Measurements from ENCODE around the gene MAP4K5.
"Not testable (repeated sequence)": the region's sequence is repeated elsewhere in the genome, so short reads cannot be mapped to it uniquely, and the experiment has no call there.

Gene MAP4K5

GRCh38 chr14:50531595-50532501, 521 bp downstream of the MAP4K5 start:
- peak; percentile 19 for DNase-seq (ENCODE audit: low spot score)

GRCh38 chr14:50530794-50531365, 1.5 kb downstream of the MAP4K5 start:
- DNase-seq (ENCODE audit: low spot score), result no peak

- DNase-seq (ENCODE audit: low spot score), result no peak
Observed at GRCh38 chr14:50530358-50530757, 2.0 kb downstream of the MAP4K5 start.

- DNase-seq (ENCODE audit: low spot score), result no peak
Observed at GRCh38 chr14:50529288-50530179, 2.8 kb downstream of the MAP4K5 start.

- no peak for DNase-seq (ENCODE audit: low spot score)
Observed at GRCh38 chr14:50528000-50528399, 4.4 kb downstream of the MAP4K5 start.

- DNase-seq (ENCODE audit: low spot score), result no peak
Observed at GRCh38 chr14:50524731-50525515, 7.4 kb downstream of the MAP4K5 start.

GRCh38 chr14:50524060-50524459, 8.3 kb downstream of the MAP4K5 start:
- no peak for DNase-seq (ENCODE audit: low spot score)

GRCh38 chr14:50523271-50524041, 8.9 kb downstream of the MAP4K5 start:
- no peak for DNase-seq (ENCODE audit: low spot score)

- no peak for DNase-seq (ENCODE audit: low spot score)
Observed at GRCh38 chr14:50521912-50522341, 10.4 kb downstream of the MAP4K5 start.

- DNase-seq (ENCODE audit: low spot score), result no peak
Observed at GRCh38 chr14:50520947-50521815, 11.2 kb downstream of the MAP4K5 start.

GRCh38 chr14:50516091-50516490, 16.3 kb downstream of the MAP4K5 start:
- DNase-seq (ENCODE audit: low spot score), result no peak

GRCh38 chr14:50512463-50512862, 19.9 kb downstream of the MAP4K5 start:
- no peak for DNase-seq (ENCODE audit: low spot score)

GRCh38 chr14:50510157-50510556, 22.2 kb downstream of the MAP4K5 start:
- DNase-seq (ENCODE audit: low spot score), result no peak

GRCh38 chr14:50507078-50507477, 25.3 kb downstream of the MAP4K5 start:
- DNase-seq (ENCODE audit: low spot score), result not testable (repeated sequence)

- DNase-seq (ENCODE audit: low spot score), result no peak
Observed at GRCh38 chr14:50501642-50502041, 30.7 kb downstream of the MAP4K5 start.

- no peak for DNase-seq (ENCODE audit: low spot score)
Observed at GRCh38 chr14:50497351-50497750, 35.0 kb downstream of the MAP4K5 start.

- no peak for DNase-seq (ENCODE audit: low spot score)
Observed at GRCh38 chr14:50489851-50490250, 42.5 kb downstream of the MAP4K5 start.

GRCh38 chr14:50488521-50488920, 43.8 kb downstream of the MAP4K5 start:
- DNase-seq (ENCODE audit: low spot score), result no peak

- DNase-seq (ENCODE audit: low spot score), result no peak
Observed at GRCh38 chr14:50479041-50479440, 53.3 kb downstream of the MAP4K5 start.

GRCh38 chr14:50477760-50478159, 54.6 kb downstream of the MAP4K5 start:
- no peak for DNase-seq (ENCODE audit: low spot score)

All from germinal center (tissue), 1 donor.